Keratinocyte (primary cell): ENCODE measurements around the gene EZH1. TPM values are rescaled to one million over a fixed set of nuclear protein-coding genes. Genes with fewer than 3 reads are reported as not detected.

Experiments used
- DNase-seq: peaks from one replicate; pipeline ENCODE4 v3.0.0-alpha.2; 2011; ENCODE audit warnings: low read depth, missing footprints, low spot score
- FAIRE-seq: peaks from 2 replicates; lab custom pipeline; 2011; peaks lifted over from hg19 to GRCh38; lab: Jason Lieb, UNC
- H2AFZ ChIP-seq: 2 replicates; pipeline ENCODE4 v1.6.0; 2012; ENCODE audit warnings: low read length, control low read depth, inconsistent platforms; ENCODE audit not compliant: control insufficient read depth
- H3K27ac ChIP-seq: 2 replicates; pipeline ENCODE4 v1.5.1; 2011; ENCODE audit warnings: low read length; ENCODE audit not compliant: control insufficient read depth, insufficient read depth
- H3K27me3 ChIP-seq: 3 replicates; pipeline ENCODE4 v1.6.0; 2011; ENCODE audit warnings: low read length; ENCODE audit not compliant: control insufficient read depth, insufficient read depth; ENCODE audit errors: extremely low read depth
- H3K36me3 ChIP-seq, 2 experiments: 2 replicates in 1 of 2; 3 replicates in 1 of 2; pipeline ENCODE4 v1.5.1; 2011; ENCODE audit warnings: low read length in 2 of 2, mild to moderate bottlenecking in 1 of 2; ENCODE audit not compliant: control insufficient read depth in 2 of 2, insufficient read depth in 2 of 2; ENCODE audit errors: extremely low read depth in 1 of 2
- H3K4me1 ChIP-seq: 3 replicates; pipeline ENCODE4 v1.5.1; 2011; ENCODE audit warnings: low read length; ENCODE audit not compliant: control insufficient read depth, insufficient read depth; ENCODE audit errors: extremely low read depth
- H3K4me2 ChIP-seq: 3 replicates; pipeline ENCODE4 v1.6.0; 2011; ENCODE audit warnings: low read depth, low read length; ENCODE audit not compliant: control insufficient read depth, insufficient read depth; ENCODE audit errors: extremely low read depth
- H3K4me3 ChIP-seq, 3 experiments: fragments of 200-600 bp in 1 of 3; sonication (generic) in 1 of 3; 2 replicates in 2 of 3; 3 replicates in 1 of 3; pipeline ENCODE4 v1.5.1; 2011 to 2016; ENCODE audit warnings: low read length in 3 of 3, mild to moderate bottlenecking in 3 of 3, control low read depth in 2 of 3, inconsistent platforms in 1 of 3, low read depth in 1 of 3, mixed read lengths in 1 of 3, mixed run types in 1 of 3, moderate library complexity in 1 of 3; ENCODE audit not compliant: control insufficient read depth in 2 of 3, insufficient read depth in 2 of 3; ENCODE audit errors: extremely low read depth in 1 of 3
- H3K79me2 ChIP-seq: 2 replicates; pipeline ENCODE4 v1.6.0; 2012; ENCODE audit warnings: low read length; ENCODE audit not compliant: control insufficient read depth, insufficient read depth
- H3K9ac ChIP-seq: 3 replicates; pipeline ENCODE4 v1.6.0; 2011; ENCODE audit warnings: low read length; ENCODE audit not compliant: control insufficient read depth, insufficient read depth; ENCODE audit errors: extremely low read depth
- H3K9me1 ChIP-seq: 3 replicates; pipeline ENCODE4 v1.6.0; 2011; ENCODE audit warnings: low read length; ENCODE audit not compliant: control insufficient read depth, insufficient read depth; ENCODE audit errors: extremely low read depth
- H3K9me3 ChIP-seq: 2 replicates; pipeline ENCODE4 v1.5.1; 2012; ENCODE audit warnings: low read depth, low read length; ENCODE audit not compliant: control insufficient read depth
- H4K20me1 ChIP-seq: 3 replicates; pipeline ENCODE4 v1.6.0; 2011; ENCODE audit warnings: low read length; ENCODE audit not compliant: control insufficient read depth, insufficient read depth; ENCODE audit errors: extremely low read depth
- CTCF ChIP-seq, 3 experiments: IDR thresholded peaks in 1 of 3; conservative IDR thresholded peaks in 1 of 3; optimal IDR thresholded peaks in 1 of 3; 2 replicates in 2 of 3; 3 replicates in 1 of 3; pipeline versions ENCODE3 to v1.5.1; 2011; ENCODE audit warnings: low read length in 3 of 3, mild to moderate bottlenecking in 3 of 3, moderate library complexity in 2 of 3, control low read depth in 1 of 3, inconsistent platforms in 1 of 3; ENCODE audit not compliant: insufficient read depth in 2 of 3; ENCODE audit errors: extremely low read depth in 1 of 3
- EZH2 ChIP-seq: IDR thresholded peaks from one replicate; pipeline ENCODE4 v1.6.1; 2012; ENCODE audit warnings: inconsistent platforms, mild to moderate bottlenecking, low read length, moderate library complexity
- dilution Hi-C: fragments of 300-500 bp; cut with MboI; formaldehyde crosslinking; loops from one replicate; pipeline ENCODE4 v1.7.0; 2020; ENCODE audit warnings: low sequenced_read_pairs; ENCODE audit not compliant: extremely low pct_ligation_motif_present
- polyA plus RNA-seq, 5 experiments: library from polyadenylated mRNA; depleted of rRNA in 3 of 5; stranded (reverse) in 3 of 5; stranded (forward) in 1 of 5; unstranded in 1 of 5; fragments of >200 nt; gene quantifications; 1 replicate in 1 of 5; 2 replicates in 3 of 5; 3 replicates in 1 of 5; pipeline versions ENCODE4 v1.2.1 to v1.2.3, GENCODE V29; 2011 to 2012; ENCODE audit warnings: missing spikeins in 2 of 5, low read depth in 1 of 5, low replicate concordance in 1 of 5

Gene EZH1
- polyA plus RNA-seq, 1 donor (not counting 4 experiments of a cell fraction or from before 2014, with no cell fraction given) = 18.3 TPM

- H3K4me1 ChIP-seq = peaks cover 55% of the 10 kb centered on the region
Observed at GRCh38 chr17:42669977-42670788, 74.7 kb downstream of the EZH1 start.

GRCh38 chr17:42669705-42669976, 75.2 kb downstream of the EZH1 start:
- DNase-seq = no peak
- Histone ChIP-seq H3K27ac (no peak overlapping the region), H3K9ac (no peak overlapping the region), H3K36me3 (peaks cover 32 to 40% of the 10 kb centered on the region in 2 experiments), H3K27me3 (no peaks in the 10 kb centered on the region), H3K79me2 (peaks cover under 1% of the 10 kb centered on the region), H3K9me1 (peaks cover 4% of the 10 kb centered on the region), H4K20me1 (peaks cover 6% of the 10 kb centered on the region), H3K4me3 (no peak overlapping the region), H3K4me1 (peaks cover 50% of the 10 kb centered on the region), H2AFZ (no peak overlapping the region), H3K4me2 (no peak overlapping the region), H3K9me3 (no peaks in the 10 kb centered on the region)
- dilution Hi-C loops = loop anchor here (10.0 kb wide), 1 partner anchor 65 kb away; the partner anchor contains the start of genes RETREG3 and TUBG1
- TF ChIP-seq EZH2 (no peak), CTCF (optimal IDR thresholded peaks at IDR 0.05 in 1 of 3, IDR thresholded peaks at IDR 0.05 in 1 of 3, conservative IDR thresholded peaks at IDR 0.05 in 1 of 3; ENCODE audit: extremely low read depth in 1 of 3, insufficient read depth in 2 of 3, low read length in 3 of 3) (no peak)
- no peak for FAIRE-seq

More at GRCh38 chr17:42669977-42670788, 74.7 kb downstream of the EZH1 start:
- dilution Hi-C loops = loop anchor here (10.0 kb wide), 1 partner anchor 65 kb away; the partner anchor contains the start of genes RETREG3 and TUBG1
- Histone ChIP-seq H2AFZ (no peak overlapping the region), H3K27ac (no peak overlapping the region), H3K27me3 (no peaks in the 10 kb centered on the region), H3K9ac (no peak overlapping the region), H3K4me3 (no peak overlapping the region), H3K9me1 (peaks cover 4% of the 10 kb centered on the region), H4K20me1 (peaks cover 8% of the 10 kb centered on the region), H3K79me2 (peaks cover 2% of the 10 kb centered on the region), H3K9me3 (no peaks in the 10 kb centered on the region), H3K36me3 (peaks cover 32 to 40% of the 10 kb centered on the region in 2 experiments), H3K4me2 (no peak overlapping the region)
- no peak for FAIRE-seq
- TF ChIP-seq EZH2 (no peak), CTCF (optimal IDR thresholded peaks at IDR 0.05 in 1 of 3, IDR thresholded peaks at IDR 0.05 in 1 of 3, conservative IDR thresholded peaks at IDR 0.05 in 1 of 3; ENCODE audit: extremely low read depth in 1 of 3, insufficient read depth in 2 of 3, low read length in 3 of 3) (no peak)
- DNase-seq = no peak
